ENCODE measurements around the gene ANO10. TPM values are rescaled to one million over a fixed set of nuclear protein-coding genes. Genes with fewer than 3 reads are reported as not detected.

ANO10 gene
- total and polyA plus RNA-seq, 2 donors (not counting 1 experiment from before 2014, with no cell fraction given) = 1.9 to 10.6 TPM

DNA sequence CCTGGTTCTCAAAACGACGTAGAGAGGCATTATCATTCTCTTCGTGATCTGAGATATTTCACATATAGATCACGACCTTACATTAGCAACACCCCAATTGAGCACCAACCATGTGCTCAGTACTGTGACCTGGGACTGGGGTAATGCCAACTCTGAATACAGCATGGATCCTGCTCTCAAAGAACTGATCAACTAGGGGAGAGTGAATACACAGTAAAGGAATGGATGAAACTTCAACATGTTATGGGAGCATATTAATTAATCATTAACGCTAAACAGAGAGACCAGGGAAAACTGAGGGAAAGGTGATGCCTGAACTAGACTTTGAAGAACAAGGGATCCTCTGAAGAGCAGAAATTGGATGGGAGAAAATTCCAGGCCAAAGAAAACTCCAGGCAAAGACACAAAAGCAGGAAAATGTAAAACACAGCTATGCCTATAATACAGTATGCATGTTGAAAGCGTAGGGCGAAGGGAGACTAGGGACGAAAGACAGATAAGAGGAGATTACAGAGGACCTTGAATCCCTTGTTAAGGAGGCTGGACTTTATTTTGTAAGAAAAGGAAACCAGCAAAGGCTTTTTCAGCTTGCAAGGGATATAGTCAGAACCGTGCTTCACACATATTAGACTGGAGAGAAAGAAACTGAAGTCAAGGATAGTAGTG is 105.7 kb downstream of the ANO10 start:
- Mint-ChIP-seq H3K4me1 (no peaks in the 10 kb centered on the region), H3K4me3 (no peak overlapping the region), H3K27ac (no peak overlapping the region), H3K27me3 (no peaks in the 10 kb centered on the region), H3K9me3 (ENCODE audit: insufficient read depth) (peaks cover 13% of the 10 kb centered on the region)
- H3K36me3 ChIP-seq (replicated peaks in 1 of 2; ENCODE audit: control extremely low read depth in 1 of 2, control insufficient read depth in 1 of 2, extremely low read depth in 1 of 2, insufficient read depth in 2 of 2, low read length in 1 of 2) = no peaks in the 10 kb centered on the region
- H3K4me1 ChIP-seq (ENCODE audit: control insufficient read depth in 2 of 2, insufficient read depth in 2 of 2, low read length in 2 of 2) = no peaks in the 10 kb centered on the region
- H3K9me3 ChIP-seq (ENCODE audit: control extremely low read depth in 1 of 3, control insufficient read depth in 2 of 3, insufficient read depth in 1 of 3, low read length in 2 of 3) = peaks cover 0 to 9% (median 4%) of the 10 kb centered on the region in 3 donors
- no peak for ATAC-seq (ENCODE audit: low read depth)
- no peak overlapping the region for H3K4me3 ChIP-seq (ENCODE audit: control extremely low read depth in 1 of 5, extremely low read depth in 1 of 5, insufficient read depth in 1 of 5, low read depth in 2 of 5, low read length in 4 of 5)
- no peaks in the 10 kb centered on the region for H4K20me1 ChIP-seq (ENCODE audit: control insufficient read depth, insufficient read depth, low read length, poor library complexity, severe bottlenecking)
- intact Hi-C loops (cut with micrococcal nuclease) = no loop called here
- H3K9ac ChIP-seq (ENCODE audit: low read length) = no peak overlapping the region
- H2AFZ ChIP-seq (ENCODE audit: insufficient read depth, low read depth, low read length, poor library complexity, severe bottlenecking) = no peak overlapping the region
- H3K27ac ChIP-seq (ENCODE audit: low read length in 2 of 2) = no peak overlapping the region
- ChIA-PET CTCF (no interaction called here), POLR2A (no interaction called here)
- H3K27me3 ChIP-seq (replicated peaks in 1 of 4; ENCODE audit: control extremely low read depth in 1 of 4, control insufficient read depth in 3 of 4, insufficient read depth in 4 of 4, low read length in 3 of 4) = no peaks in the 10 kb centered on the region
- no peak overlapping the region for H3K4me2 ChIP-seq (replicated peaks; ENCODE audit: low read depth, low read length, poor library complexity, severe bottlenecking)
- TF ChIP-seq, protein P1, sequence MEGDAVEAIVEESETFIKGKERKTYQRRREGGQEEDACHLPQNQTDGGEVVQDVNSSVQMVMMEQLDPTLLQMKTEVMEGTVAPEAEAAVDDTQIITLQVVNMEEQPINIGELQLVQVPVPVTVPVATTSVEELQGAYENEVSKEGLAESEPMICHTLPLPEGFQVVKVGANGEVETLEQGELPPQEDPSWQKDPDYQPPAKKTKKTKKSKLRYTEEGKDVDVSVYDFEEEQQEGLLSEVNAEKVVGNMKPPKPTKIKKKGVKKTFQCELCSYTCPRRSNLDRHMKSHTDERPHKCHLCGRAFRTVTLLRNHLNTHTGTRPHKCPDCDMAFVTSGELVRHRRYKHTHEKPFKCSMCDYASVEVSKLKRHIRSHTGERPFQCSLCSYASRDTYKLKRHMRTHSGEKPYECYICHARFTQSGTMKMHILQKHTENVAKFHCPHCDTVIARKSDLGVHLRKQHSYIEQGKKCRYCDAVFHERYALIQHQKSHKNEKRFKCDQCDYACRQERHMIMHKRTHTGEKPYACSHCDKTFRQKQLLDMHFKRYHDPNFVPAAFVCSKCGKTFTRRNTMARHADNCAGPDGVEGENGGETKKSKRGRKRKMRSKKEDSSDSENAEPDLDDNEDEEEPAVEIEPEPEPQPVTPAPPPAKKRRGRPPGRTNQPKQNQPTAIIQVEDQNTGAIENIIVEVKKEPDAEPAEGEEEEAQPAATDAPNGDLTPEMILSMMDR (IDR thresholded peaks at IDR 0.05) = no peak
- TF ChIP-seq EZH2 (IDR thresholded peaks at IDR 0.05; ENCODE audit: borderline replicate concordance, insufficient read depth, low read depth, low read length, poor library complexity, severe bottlenecking) = no peak
- 94% methylated on average over 6 of the region's 9 CpGs for WGBS (ENCODE audit: insufficient coverage)
- DNase-seq = no peak
- no peaks in the 10 kb centered on the region for H3K79me2 ChIP-seq (ENCODE audit: control insufficient read depth, insufficient read depth, low read length)

GRCh38 chr3:43515208-43515917 is 106.4 kb downstream of the ANO10 start:
- no peak for DNase-seq
- Mint-ChIP-seq H3K9me3 (ENCODE audit: insufficient read depth) (peaks cover 13% of the 10 kb centered on the region), H3K4me1 (no peaks in the 10 kb centered on the region), H3K27me3 (no peaks in the 10 kb centered on the region), H3K4me3 (no peak overlapping the region), H3K27ac (no peak overlapping the region)
- H3K27me3 ChIP-seq (replicated peaks in 1 of 4; ENCODE audit: control extremely low read depth in 1 of 4, control insufficient read depth in 3 of 4, insufficient read depth in 4 of 4, low read length in 3 of 4) = no peaks in the 10 kb centered on the region
- no peaks in the 10 kb centered on the region for H3K4me1 ChIP-seq (ENCODE audit: control insufficient read depth in 2 of 2, insufficient read depth in 2 of 2, low read length in 2 of 2)
- ChIA-PET POLR2A (no interaction called here), CTCF (no interaction called here)
- no CpG with 5 or more reads among the region's 2 CpGs for WGBS (ENCODE audit: insufficient coverage)
- no peak for ATAC-seq (ENCODE audit: low read depth)
- H4K20me1 ChIP-seq (ENCODE audit: control insufficient read depth, insufficient read depth, low read length, poor library complexity, severe bottlenecking) = no peaks in the 10 kb centered on the region
- TF ChIP-seq, protein P1 (IDR thresholded peaks at IDR 0.05) = no peak
- TF ChIP-seq EZH2 (IDR thresholded peaks at IDR 0.05; ENCODE audit: borderline replicate concordance, insufficient read depth, low read depth, low read length, poor library complexity, severe bottlenecking) = no peak
- H3K4me2 ChIP-seq (replicated peaks; ENCODE audit: low read depth, low read length, poor library complexity, severe bottlenecking) = no peak overlapping the region
- intact Hi-C loops (cut with micrococcal nuclease) = no loop called here
- no peak overlapping the region for H2AFZ ChIP-seq (ENCODE audit: insufficient read depth, low read depth, low read length, poor library complexity, severe bottlenecking)
- no peaks in the 10 kb centered on the region for H3K79me2 ChIP-seq (ENCODE audit: control insufficient read depth, insufficient read depth, low read length)
- no peaks in the 10 kb centered on the region for H3K36me3 ChIP-seq (replicated peaks in 1 of 2; ENCODE audit: control extremely low read depth in 1 of 2, control insufficient read depth in 1 of 2, extremely low read depth in 1 of 2, insufficient read depth in 2 of 2, low read length in 1 of 2)
- no peak overlapping the region for H3K4me3 ChIP-seq (ENCODE audit: control extremely low read depth in 1 of 5, extremely low read depth in 1 of 5, insufficient read depth in 1 of 5, low read depth in 2 of 5, low read length in 4 of 5)
- peaks cover 0 to 9% (median 4%) of the 10 kb centered on the region in 3 donors for H3K9me3 ChIP-seq (ENCODE audit: control extremely low read depth in 1 of 3, control insufficient read depth in 2 of 3, insufficient read depth in 1 of 3, low read length in 2 of 3)
- no peak overlapping the region for H3K27ac ChIP-seq (ENCODE audit: low read length in 2 of 2)
- no peak overlapping the region for H3K9ac ChIP-seq (ENCODE audit: low read length)

All from B cell (primary cell).